ENCODE results near the gene AIM2. TPM values are rescaled to one million over a fixed set of nuclear protein-coding genes. Genes with fewer than 3 reads are reported as not detected.
A peak's percentile ranks its signal among the peaks of the same experiment; 100 is the strongest.
"Not testable (repeated sequence)": the region's sequence is repeated elsewhere in the genome, so short reads cannot be mapped to it uniquely, and the experiment has no call there.

The AIM2 gene
- polyA plus RNA-seq, 3 donors: 6.1 to 9.8 (median 9.0) TPM

DNA sequence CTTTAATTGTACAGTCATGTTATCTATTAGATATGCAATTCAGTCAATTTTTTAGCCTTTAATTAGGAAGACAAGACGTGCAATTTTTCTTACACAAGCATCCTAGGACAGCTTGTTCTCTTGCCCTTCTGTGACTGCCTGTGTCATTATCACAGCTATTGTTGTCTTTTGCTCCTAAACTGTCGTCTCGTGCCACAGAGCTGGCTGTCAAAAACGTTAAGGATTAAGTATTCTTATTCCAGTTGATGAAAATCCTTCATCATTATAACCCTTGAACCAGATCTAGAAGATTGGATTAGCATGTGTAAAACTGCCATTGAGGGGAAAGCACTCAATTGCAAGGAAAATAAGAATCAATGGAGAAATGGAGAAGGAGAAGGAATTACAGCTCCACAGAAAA, 43.8 kb upstream of the AIM2 start:
- Histone ChIP-seq H3K9ac (ENCODE audit: insufficient read depth, low read length, poor library complexity, severe bottlenecking) (no peak overlapping the region), H3K36me3 (replicated peaks in 1 of 2; ENCODE audit: control insufficient read depth in 1 of 2, insufficient read depth in 2 of 2, low read length in 2 of 2) (no peaks in the 10 kb centered on the region), H3K79me2 (ENCODE audit: insufficient read depth, low read length) (no peaks in the 10 kb centered on the region), H3K4me2 (replicated peaks; ENCODE audit: extremely low read depth, low read length, poor library complexity, severe bottlenecking) (no peak overlapping the region), H4K20me1 (ENCODE audit: insufficient read depth, low read length) (no peaks in the 10 kb centered on the region), H3K27me3 (ENCODE audit: control insufficient read depth in 2 of 2, insufficient read depth in 2 of 2, low read length in 2 of 2) (no peaks in the 10 kb centered on the region), H3K4me1 (ENCODE audit: control insufficient read depth in 1 of 2, insufficient read depth in 2 of 2, low read length in 2 of 2) (no peaks in the 10 kb centered on the region), H2AFZ (ENCODE audit: insufficient read depth, low read depth, low read length, poor library complexity, severe bottlenecking) (no peak overlapping the region), H3K9me3 (replicated peaks in 1 of 2; ENCODE audit: control insufficient read depth in 1 of 2, insufficient read depth in 1 of 2, low read length in 2 of 2) (no peaks in the 10 kb centered on the region), H3K27ac (ENCODE audit: low read depth in 1 of 2, low read length in 2 of 2) (no peak overlapping the region), H3K4me3 (replicated peaks in 1 of 3; ENCODE audit: low read depth in 2 of 3, low read length in 3 of 3) (no peak overlapping the region)
- no peaks in the 10 kb centered on the region for H3K36me3 Mint-ChIP-seq
- DNase-seq: no peak
- TF ChIP-seq, protein P1, sequence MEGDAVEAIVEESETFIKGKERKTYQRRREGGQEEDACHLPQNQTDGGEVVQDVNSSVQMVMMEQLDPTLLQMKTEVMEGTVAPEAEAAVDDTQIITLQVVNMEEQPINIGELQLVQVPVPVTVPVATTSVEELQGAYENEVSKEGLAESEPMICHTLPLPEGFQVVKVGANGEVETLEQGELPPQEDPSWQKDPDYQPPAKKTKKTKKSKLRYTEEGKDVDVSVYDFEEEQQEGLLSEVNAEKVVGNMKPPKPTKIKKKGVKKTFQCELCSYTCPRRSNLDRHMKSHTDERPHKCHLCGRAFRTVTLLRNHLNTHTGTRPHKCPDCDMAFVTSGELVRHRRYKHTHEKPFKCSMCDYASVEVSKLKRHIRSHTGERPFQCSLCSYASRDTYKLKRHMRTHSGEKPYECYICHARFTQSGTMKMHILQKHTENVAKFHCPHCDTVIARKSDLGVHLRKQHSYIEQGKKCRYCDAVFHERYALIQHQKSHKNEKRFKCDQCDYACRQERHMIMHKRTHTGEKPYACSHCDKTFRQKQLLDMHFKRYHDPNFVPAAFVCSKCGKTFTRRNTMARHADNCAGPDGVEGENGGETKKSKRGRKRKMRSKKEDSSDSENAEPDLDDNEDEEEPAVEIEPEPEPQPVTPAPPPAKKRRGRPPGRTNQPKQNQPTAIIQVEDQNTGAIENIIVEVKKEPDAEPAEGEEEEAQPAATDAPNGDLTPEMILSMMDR (IDR thresholded peaks at IDR 0.05): no peak
- peaks cover 3% of the 10 kb centered on the region for H3K4me1 Mint-ChIP-seq
- H3K4me3 Mint-ChIP-seq: no peak overlapping the region
- WGBS (ENCODE audit: insufficient coverage): no CpG with 5 or more reads among the region's 4 CpGs
- peaks cover 0 to 3% (median 0%) of the 10 kb centered on the region in 7 donors for H3K9me3 Mint-ChIP-seq
- intact Hi-C loops (cut with micrococcal nuclease): no loop called here
- H3K27me3 Mint-ChIP-seq (ENCODE audit: low read depth in 3 of 3): peaks cover 0 to 5% (median 0%) of the 10 kb centered on the region in 3 donors
- no peak overlapping the region for H3K27ac Mint-ChIP-seq

DNA sequence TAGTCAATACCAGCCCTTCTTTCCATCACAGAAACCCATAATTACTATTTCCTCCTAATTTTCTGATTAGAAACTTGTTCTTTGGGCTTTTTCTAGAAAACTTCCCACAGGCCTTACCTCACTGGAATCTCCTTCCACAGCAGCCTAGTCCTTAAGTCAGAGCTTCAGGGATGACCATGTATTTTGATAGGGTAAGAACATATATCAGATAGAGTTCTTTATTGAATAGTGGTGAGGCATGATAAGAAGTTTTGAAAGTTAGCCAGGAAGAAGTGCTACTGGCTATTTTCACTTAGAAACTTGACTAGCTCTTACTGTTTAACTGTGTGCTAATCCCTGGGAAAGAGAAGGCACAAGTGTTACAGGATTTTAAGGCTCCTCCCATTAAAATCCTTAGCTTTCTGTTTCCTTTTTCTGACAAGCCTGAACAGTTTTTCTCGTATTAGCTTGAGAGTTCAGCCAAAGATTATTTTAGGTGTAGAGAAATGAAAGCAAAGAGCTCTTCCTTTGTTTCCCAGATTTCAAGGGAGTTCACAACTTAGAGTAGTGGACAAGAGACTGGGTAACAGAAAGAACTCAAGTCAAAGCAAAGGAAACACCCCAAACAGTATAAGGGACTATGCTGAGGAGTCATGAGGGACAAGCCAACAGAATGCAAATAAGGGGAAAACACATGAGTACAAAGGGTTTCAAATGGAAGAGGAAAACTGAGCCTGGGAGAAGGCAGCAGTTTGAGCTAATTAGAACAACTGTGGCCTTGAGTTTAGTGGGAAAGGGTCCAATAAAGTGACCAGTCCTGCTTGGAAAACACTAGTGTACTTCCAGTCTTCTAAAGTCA, 37.2 kb upstream of the AIM2 start:
- DNase-seq: no peak
- no peak overlapping the region for H3K4me3 ChIP-seq (replicated peaks in 1 of 3; ENCODE audit: low read depth in 2 of 3, low read length in 3 of 3)
- peak overlapping the region; percentile 53 for H2AFZ ChIP-seq (ENCODE audit: insufficient read depth, low read depth, low read length, poor library complexity, severe bottlenecking)
- no peaks in the 10 kb centered on the region for H3K9me3 ChIP-seq (replicated peaks in 1 of 2; ENCODE audit: control insufficient read depth in 1 of 2, insufficient read depth in 1 of 2, low read length in 2 of 2)
- peak overlapping the region; percentile 25 for H3K4me2 ChIP-seq (replicated peaks; ENCODE audit: extremely low read depth, low read length, poor library complexity, severe bottlenecking)
- H3K4me1 Mint-ChIP-seq: peaks cover 9% of the 10 kb centered on the region
- H4K20me1 ChIP-seq (ENCODE audit: insufficient read depth, low read length): no peaks in the 10 kb centered on the region
- H3K79me2 ChIP-seq (ENCODE audit: insufficient read depth, low read length): no peaks in the 10 kb centered on the region
- H3K27me3 ChIP-seq (ENCODE audit: control insufficient read depth in 2 of 2, insufficient read depth in 2 of 2, low read length in 2 of 2): no peaks in the 10 kb centered on the region
- H3K27me3 Mint-ChIP-seq (ENCODE audit: low read depth in 3 of 3): peaks cover 0 to 1% (median 0%) of the 10 kb centered on the region in 3 donors
- TF ChIP-seq, protein P1 (IDR thresholded peaks at IDR 0.05): no peak
- H3K9ac ChIP-seq (ENCODE audit: insufficient read depth, low read length, poor library complexity, severe bottlenecking): no peak overlapping the region
- peak overlapping the region in 1 of 2 donors; percentile 19 for H3K27ac ChIP-seq (ENCODE audit: low read depth in 1 of 2, low read length in 2 of 2)
- H3K4me3 Mint-ChIP-seq: peak overlapping the region; percentile 17 to 56
- H3K36me3 ChIP-seq (replicated peaks in 1 of 2; ENCODE audit: control insufficient read depth in 1 of 2, insufficient read depth in 2 of 2, low read length in 2 of 2): no peaks in the 10 kb centered on the region
- no peaks in the 10 kb centered on the region for H3K4me1 ChIP-seq (ENCODE audit: control insufficient read depth in 1 of 2, insufficient read depth in 2 of 2, low read length in 2 of 2)
- peak overlapping the region in 1 of 7 donors; percentile 33 for H3K27ac Mint-ChIP-seq
- no CpG with 5 or more reads among the region's 1 CpG for WGBS (ENCODE audit: insufficient coverage)
- peaks cover 0 to 5% (median 0%) of the 10 kb centered on the region in 7 donors for H3K9me3 Mint-ChIP-seq
- no peaks in the 10 kb centered on the region for H3K36me3 Mint-ChIP-seq
- intact Hi-C loops (cut with micrococcal nuclease): no loop called here

DNA sequence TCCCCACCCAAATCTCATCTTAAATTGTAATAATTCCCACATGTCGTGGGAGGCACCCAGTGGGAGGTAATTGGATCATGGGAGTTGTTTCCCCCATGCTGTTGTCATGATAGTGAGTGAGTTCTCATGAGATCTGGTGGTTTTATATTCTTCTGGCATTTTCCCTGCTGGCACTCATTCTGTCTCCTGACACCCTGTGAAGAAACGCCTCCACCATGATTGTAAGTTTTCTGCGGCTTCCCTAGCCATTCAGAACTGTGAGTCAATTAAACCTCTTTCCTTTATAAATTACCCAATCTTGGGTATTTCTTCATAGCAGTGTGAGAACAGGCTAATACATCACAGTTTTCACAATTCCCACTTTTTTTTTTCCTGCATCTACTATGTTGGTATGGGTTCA, 26.5 kb upstream of the AIM2 start:
- H4K20me1 ChIP-seq (ENCODE audit: insufficient read depth, low read length); H3K4me3 ChIP-seq (replicated peaks in 1 of 3; ENCODE audit: low read depth in 2 of 3, low read length in 3 of 3); H3K27me3 ChIP-seq (ENCODE audit: control insufficient read depth in 2 of 2, insufficient read depth in 2 of 2, low read length in 2 of 2); H3K9ac ChIP-seq (ENCODE audit: insufficient read depth, low read length, poor library complexity, severe bottlenecking); H2AFZ ChIP-seq (ENCODE audit: insufficient read depth, low read depth, low read length, poor library complexity, severe bottlenecking); H3K9me3 ChIP-seq (replicated peaks in 1 of 2; ENCODE audit: control insufficient read depth in 1 of 2, insufficient read depth in 1 of 2, low read length in 2 of 2); H3K36me3 Mint-ChIP-seq; H3K36me3 ChIP-seq (replicated peaks in 1 of 2; ENCODE audit: control insufficient read depth in 1 of 2, insufficient read depth in 2 of 2, low read length in 2 of 2); H3K27me3 Mint-ChIP-seq (ENCODE audit: low read depth in 3 of 3); intact Hi-C loops (cut with micrococcal nuclease); H3K4me1 ChIP-seq (ENCODE audit: control insufficient read depth in 1 of 2, insufficient read depth in 2 of 2, low read length in 2 of 2); H3K79me2 ChIP-seq (ENCODE audit: insufficient read depth, low read length); H3K4me3 Mint-ChIP-seq; H3K4me2 ChIP-seq (replicated peaks; ENCODE audit: extremely low read depth, low read length, poor library complexity, severe bottlenecking): not testable (repeated sequence)
- Mint-ChIP-seq H3K4me1 (peaks cover 30% of the 10 kb centered on the region), H3K27ac (peak overlapping the region in 6 of 7 donors; percentile 37 to 77 (median 68)), H3K9me3 (peaks cover 10 to 18% (median 14%) of the 10 kb centered on the region in 7 donors)
- DNase-seq: peak; percentile 33 to 69 (median 50)
- WGBS (ENCODE audit: insufficient coverage): no CpG with 5 or more reads among the region's 3 CpGs
- H3K27ac ChIP-seq (ENCODE audit: low read depth in 1 of 2, low read length in 2 of 2): peak overlapping the region in 1 of 2 donors; percentile 34

Measured in CD14-positive monocyte (primary cell).